ENCODE results near the gene MARCKS.

- no peak for TF ChIP-seq EZH2 (IDR thresholded peaks at IDR 0.05; ENCODE audit: low read length)
- TF ChIP-seq, protein P1, sequence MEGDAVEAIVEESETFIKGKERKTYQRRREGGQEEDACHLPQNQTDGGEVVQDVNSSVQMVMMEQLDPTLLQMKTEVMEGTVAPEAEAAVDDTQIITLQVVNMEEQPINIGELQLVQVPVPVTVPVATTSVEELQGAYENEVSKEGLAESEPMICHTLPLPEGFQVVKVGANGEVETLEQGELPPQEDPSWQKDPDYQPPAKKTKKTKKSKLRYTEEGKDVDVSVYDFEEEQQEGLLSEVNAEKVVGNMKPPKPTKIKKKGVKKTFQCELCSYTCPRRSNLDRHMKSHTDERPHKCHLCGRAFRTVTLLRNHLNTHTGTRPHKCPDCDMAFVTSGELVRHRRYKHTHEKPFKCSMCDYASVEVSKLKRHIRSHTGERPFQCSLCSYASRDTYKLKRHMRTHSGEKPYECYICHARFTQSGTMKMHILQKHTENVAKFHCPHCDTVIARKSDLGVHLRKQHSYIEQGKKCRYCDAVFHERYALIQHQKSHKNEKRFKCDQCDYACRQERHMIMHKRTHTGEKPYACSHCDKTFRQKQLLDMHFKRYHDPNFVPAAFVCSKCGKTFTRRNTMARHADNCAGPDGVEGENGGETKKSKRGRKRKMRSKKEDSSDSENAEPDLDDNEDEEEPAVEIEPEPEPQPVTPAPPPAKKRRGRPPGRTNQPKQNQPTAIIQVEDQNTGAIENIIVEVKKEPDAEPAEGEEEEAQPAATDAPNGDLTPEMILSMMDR (optimal IDR thresholded peaks at IDR 0.05 in 1 of 3, IDR thresholded peaks at IDR 0.05 in 1 of 3, conservative IDR thresholded peaks at IDR 0.05 in 1 of 3; ENCODE audit: extremely low read depth in 1 of 3, insufficient read depth in 2 of 3, low read length in 3 of 3): no peak
Measured at GRCh38 chr6:113853252-113853651, 3.9 kb upstream of the MARCKS start.

All from keratinocyte (primary cell).